ENCODE measurements around the gene RAB8B. TPM values are rescaled to one million over a fixed set of nuclear protein-coding genes. Genes with fewer than 3 reads are reported as not detected.

The RAB8B gene
- total and polyA plus RNA-seq, 10 of the 15 experiments (the other 5 are each of a cell fraction or from before 2014, with no cell fraction given), result 17.8 to 104 (median 65.1) TPM

DNA sequence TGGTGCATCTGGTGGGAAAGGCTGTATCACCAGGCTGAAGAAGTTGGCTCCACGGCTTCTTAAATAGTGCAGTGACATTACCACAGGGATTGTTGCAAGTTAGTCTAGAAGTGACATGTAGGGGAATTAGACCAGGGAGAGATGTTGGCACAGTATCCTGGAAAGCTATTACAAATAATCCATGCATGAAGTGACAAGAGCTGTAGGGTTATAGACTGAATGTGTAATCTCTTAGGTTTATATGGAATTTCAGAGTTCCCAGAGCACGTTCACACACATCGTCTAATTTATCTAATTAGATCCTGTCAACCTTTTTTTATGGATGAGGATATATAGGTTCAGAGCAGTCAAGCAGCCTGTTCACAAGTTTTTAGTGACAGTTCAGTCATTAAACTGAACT is 50.7 kb downstream of the RAB8B start:
- ChIA-PET POLR2A (no interaction called here), SMC1A (ENCODE audit: uncharacterized antibody, unreplicated experiment) (interaction anchor here (1.0 to 4.7 kb wide), 3 partner anchors 19 to 46 kb away, joined by 3 to 60 read pairs (median 3); no protein-coding TSS in a partner anchor), CTCF (interaction anchor here (0.6 kb wide), 1 partner anchor 213 kb away, joined by 3 read pairs; no protein-coding TSS in a partner anchor), RAD21 (ENCODE audit: unreplicated experiment) (no interaction called here)
- ATAC-seq (no peak), DNase-seq (ENCODE audit: low read depth, low spot score) (no peak), FAIRE-seq (no peak)
- Histone ChIP-seq H3K36me3 (ENCODE audit: control insufficient read depth in 2 of 2, insufficient read depth in 2 of 2, low read length in 1 of 2) (peaks cover 0 to 7% of the 10 kb centered on the region in 2 experiments; a peak in 1 of 4 replicates), H3K4me2 (ENCODE audit: control insufficient read depth, insufficient read depth) (no peak overlapping the region), H3K4me3 (no peak overlapping the region), H4K20me1 (ENCODE audit: control insufficient read depth, insufficient read depth) (no peaks in the 10 kb centered on the region), H3K4me1 (ENCODE audit: control insufficient read depth, insufficient read depth, low read length) (peaks cover 13% of the 10 kb centered on the region), H3K27me3 (replicated peaks in 1 of 2; ENCODE audit: control insufficient read depth in 2 of 2, insufficient read depth in 2 of 2, low read length in 1 of 2) (no peaks in the 10 kb centered on the region), H3K27ac (ENCODE audit: control insufficient read depth, insufficient read depth) (no peak overlapping the region), H3K9ac (ENCODE audit: control insufficient read depth, insufficient read depth, low read length) (no peak overlapping the region), H2AFZ (ENCODE audit: control insufficient read depth, low read depth, low read length) (no peak overlapping the region), H3K9me3 (replicated peaks; ENCODE audit: control insufficient read depth, insufficient read depth, low read length) (peaks cover 5% of the 10 kb centered on the region; the same call in 2 of the 3 replicates), H3K79me2 (ENCODE audit: control insufficient read depth, insufficient read depth, low read length) (peaks cover 42% of the 10 kb centered on the region)
- WGBS (ENCODE audit: insufficient coverage, insufficient replicate concordance, low lambda C conversion rate, missing lambda C conversion rate), result 100% methylated on average over 3 of the region's 3 CpGs
- in situ Hi-C loops (cut with MboI), result no loop called here
- no TSS peak for BruUV-seq (replicated peaks)
- intact Hi-C loops (cut with micrococcal nuclease; ENCODE audit: unreplicated experiment), result no loop called here
- TF ChIP-seq KLF5 (IDR thresholded peaks at IDR 0.05; ENCODE audit: partially characterized antibody) (no peak), NR2C2 (IDR thresholded peaks at IDR 0.05; ENCODE audit: borderline replicate concordance, control insufficient read depth, insufficient read length, low read depth) (no peak), ZNF274 (IDR thresholded peaks at IDR 0.05; ENCODE audit: insufficient read depth, insufficient read length) (no peak), MYB (IDR thresholded peaks at IDR 0.05; ENCODE audit: borderline replicate concordance, low read depth, low read length) (no peak), TCF3 (IDR thresholded peaks at IDR 0.05; ENCODE audit: borderline replicate concordance, insufficient read depth, low read depth, low read length) (no peak), CREB1 (IDR thresholded peaks at IDR 0.05; ENCODE audit: low read depth) (no peak), JUND (IDR thresholded peaks at IDR 0.05; ENCODE audit: low read depth, low read length) (no peak), ATF7 (IDR thresholded peaks at IDR 0.05; ENCODE audit: low read depth) (no peak), CREM (IDR thresholded peaks at IDR 0.05; ENCODE audit: low read depth) (no peak)
- TF ChIP-seq, protein P1, sequence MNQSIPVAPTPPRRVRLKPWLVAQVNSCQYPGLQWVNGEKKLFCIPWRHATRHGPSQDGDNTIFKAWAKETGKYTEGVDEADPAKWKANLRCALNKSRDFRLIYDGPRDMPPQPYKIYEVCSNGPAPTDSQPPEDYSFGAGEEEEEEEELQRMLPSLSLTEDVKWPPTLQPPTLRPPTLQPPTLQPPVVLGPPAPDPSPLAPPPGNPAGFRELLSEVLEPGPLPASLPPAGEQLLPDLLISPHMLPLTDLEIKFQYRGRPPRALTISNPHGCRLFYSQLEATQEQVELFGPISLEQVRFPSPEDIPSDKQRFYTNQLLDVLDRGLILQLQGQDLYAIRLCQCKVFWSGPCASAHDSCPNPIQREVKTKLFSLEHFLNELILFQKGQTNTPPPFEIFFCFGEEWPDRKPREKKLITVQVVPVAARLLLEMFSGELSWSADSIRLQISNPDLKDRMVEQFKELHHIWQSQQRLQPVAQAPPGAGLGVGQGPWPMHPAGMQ (IDR thresholded peaks at IDR 0.05; ENCODE audit: borderline replicate concordance), result no peak
- TF ChIP-seq, protein P2, sequence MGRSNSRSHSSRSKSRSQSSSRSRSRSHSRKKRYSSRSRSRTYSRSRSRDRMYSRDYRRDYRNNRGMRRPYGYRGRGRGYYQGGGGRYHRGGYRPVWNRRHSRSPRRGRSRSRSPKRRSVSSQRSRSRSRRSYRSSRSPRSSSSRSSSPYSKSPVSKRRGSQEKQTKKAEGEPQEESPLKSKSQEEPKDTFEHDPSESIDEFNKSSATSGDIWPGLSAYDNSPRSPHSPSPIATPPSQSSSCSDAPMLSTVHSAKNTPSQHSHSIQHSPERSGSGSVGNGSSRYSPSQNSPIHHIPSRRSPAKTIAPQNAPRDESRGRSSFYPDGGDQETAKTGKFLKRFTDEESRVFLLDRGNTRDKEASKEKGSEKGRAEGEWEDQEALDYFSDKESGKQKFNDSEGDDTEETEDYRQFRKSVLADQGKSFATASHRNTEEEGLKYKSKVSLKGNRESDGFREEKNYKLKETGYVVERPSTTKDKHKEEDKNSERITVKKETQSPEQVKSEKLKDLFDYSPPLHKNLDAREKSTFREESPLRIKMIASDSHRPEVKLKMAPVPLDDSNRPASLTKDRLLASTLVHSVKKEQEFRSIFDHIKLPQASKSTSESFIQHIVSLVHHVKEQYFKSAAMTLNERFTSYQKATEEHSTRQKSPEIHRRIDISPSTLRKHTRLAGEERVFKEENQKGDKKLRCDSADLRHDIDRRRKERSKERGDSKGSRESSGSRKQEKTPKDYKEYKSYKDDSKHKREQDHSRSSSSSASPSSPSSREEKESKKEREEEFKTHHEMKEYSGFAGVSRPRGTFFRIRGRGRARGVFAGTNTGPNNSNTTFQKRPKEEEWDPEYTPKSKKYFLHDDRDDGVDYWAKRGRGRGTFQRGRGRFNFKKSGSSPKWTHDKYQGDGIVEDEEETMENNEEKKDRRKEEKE (IDR thresholded peaks at IDR 0.05), result no peak
- TF ChIP-seq, protein P3, sequence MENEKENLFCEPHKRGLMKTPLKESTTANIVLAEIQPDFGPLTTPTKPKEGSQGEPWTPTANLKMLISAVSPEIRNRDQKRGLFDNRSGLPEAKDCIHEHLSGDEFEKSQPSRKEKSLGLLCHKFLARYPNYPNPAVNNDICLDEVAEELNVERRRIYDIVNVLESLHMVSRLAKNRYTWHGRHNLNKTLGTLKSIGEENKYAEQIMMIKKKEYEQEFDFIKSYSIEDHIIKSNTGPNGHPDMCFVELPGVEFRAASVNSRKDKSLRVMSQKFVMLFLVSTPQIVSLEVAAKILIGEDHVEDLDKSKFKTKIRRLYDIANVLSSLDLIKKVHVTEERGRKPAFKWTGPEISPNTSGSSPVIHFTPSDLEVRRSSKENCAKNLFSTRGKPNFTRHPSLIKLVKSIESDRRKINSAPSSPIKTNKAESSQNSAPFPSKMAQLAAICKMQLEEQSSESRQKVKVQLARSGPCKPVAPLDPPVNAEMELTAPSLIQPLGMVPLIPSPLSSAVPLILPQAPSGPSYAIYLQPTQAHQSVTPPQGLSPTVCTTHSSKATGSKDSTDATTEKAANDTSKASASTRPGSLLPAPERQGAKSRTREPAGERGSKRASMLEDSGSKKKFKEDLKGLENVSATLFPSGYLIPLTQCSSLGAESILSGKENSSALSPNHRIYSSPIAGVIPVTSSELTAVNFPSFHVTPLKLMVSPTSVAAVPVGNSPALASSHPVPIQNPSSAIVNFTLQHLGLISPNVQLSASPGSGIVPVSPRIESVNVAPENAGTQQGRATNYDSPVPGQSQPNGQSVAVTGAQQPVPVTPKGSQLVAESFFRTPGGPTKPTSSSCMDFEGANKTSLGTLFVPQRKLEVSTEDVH (IDR thresholded peaks at IDR 0.05; ENCODE audit: low read depth, partially characterized antibody), result no peak

All from GM12878 (cell line).